ENCODE data around the gene SAT1. TPM values are rescaled to one million over a fixed set of nuclear protein-coding genes. Genes with fewer than 3 reads are reported as not detected.
"Not testable (repeated sequence)": the region's sequence is repeated elsewhere in the genome, so short reads cannot be mapped to it uniquely, and the experiment has no call there.

Gene SAT1
- 100 to 1,000 TPM; 362 to 368 TPM for total RNA-seq
- total RNA-seq = 91.7 to 459 reads per million in 2 donors

DNA sequence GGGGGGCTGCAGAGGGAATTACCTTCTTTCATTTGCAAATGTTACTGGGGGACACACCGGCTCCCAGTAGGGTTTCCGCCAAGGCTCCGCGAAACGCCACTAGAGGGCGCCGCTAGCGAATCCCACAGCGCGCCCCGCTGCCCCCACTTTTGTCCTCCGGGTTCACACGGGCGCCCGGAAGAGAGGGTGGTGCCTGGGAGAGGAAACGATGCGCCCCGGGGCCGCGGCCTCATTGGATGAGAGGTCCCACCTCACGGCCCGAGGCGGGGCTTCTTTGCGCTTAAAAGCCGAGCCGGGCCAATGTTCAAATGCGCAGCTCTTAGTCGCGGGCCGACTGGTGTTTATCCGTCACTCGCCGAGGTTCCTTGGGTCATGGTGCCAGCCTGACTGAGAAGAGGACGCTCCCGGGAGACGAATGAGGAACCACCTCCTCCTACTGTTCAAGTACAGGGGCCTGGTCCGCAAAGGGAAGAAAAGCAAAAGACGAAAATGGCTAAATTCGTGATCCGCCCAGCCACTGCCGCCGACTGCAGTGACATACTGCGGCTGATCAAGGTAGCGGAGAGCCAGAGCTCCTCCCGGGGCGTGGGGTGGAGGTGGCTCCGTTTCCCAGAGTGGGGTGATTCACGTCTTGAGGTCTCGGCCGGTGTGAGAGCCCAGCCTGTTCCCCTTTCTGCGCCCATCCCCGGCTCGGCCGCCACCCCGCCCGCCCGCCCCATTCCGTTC, at the start of gene SAT1:
Gene SAT1 (plus strand): TSS at position 311 of the 726 bp plus-strand sequence. CDS start 179 bp downstream, at position 490.
- H3K36me3 Mint-ChIP-seq (ENCODE audit: low read depth) = no peaks in the 10 kb centered on the region

DNA sequence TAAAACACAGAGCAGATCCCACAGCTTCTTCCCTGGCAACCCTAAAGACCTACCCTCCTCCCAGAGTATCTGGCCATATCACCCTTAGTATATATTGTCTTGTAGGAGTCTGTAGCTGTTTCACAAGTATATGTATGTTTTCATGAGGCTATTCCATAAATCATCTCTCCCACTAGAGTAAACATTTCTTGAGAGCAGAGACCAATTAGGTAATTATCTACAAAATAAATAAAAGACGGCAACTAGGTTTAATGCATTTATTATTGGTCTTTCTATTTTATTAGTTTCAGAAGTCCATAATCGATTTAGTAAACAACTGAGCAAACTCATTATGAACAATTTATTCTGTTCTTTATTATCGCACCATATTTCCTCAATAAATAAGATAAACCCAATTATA, 46.9 kb upstream of the SAT1 start:
- Mint-ChIP-seq H3K27ac (no peak overlapping the region), H3K27me3 (no peaks in the 10 kb centered on the region), H3K4me1 (peaks cover 6% of the 10 kb centered on the region), H3K4me3 (no peak overlapping the region), H3K36me3 (ENCODE audit: low read depth) (peaks cover 3% of the 10 kb centered on the region)
- ATAC-seq = no peak
- no peaks in the 10 kb centered on the region for H3K9me3 ChIP-seq (ENCODE audit: control insufficient read depth, low read length, poor library complexity, severe bottlenecking)
- no peak for DNase-seq

More for the DNA sequence above, at the start of gene SAT1:
- Mint-ChIP-seq H3K27ac (peak within 1 kb of the TSS; percentile 94), H3K27me3 (no peaks in the 10 kb centered on the region), H3K4me1 (peaks cover 23% of the 10 kb centered on the region), H3K4me3 (peak within 1 kb of the TSS; percentile 93)
- DNase-seq (peak; percentile 86 to 90 (median 87)), ATAC-seq (peak; percentile 90)
- no peaks in the 10 kb centered on the region for H3K9me3 ChIP-seq (ENCODE audit: control insufficient read depth, low read length, poor library complexity, severe bottlenecking)

DNA sequence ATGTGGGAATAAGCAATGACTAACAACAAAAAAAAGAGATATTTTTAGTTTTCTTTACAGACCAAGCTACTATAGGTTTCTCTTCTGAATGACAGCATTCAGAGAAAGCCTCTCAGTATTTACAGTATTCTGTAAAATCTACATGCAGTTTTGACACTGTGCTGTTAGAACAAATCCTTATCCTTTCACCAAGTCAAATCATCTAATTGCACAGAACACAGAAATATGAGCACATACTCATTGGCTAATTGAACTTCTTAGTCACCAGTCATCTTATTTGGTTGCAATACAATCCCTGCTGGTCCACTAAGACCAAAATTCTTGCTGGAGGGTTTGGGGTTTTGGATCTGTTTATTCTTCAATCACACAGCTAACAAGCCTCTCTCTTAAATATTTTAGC, 45.6 kb upstream of the SAT1 start:
- ATAC-seq = no peak
- Mint-ChIP-seq H3K36me3 (ENCODE audit: low read depth) (peaks cover 3% of the 10 kb centered on the region), H3K4me1 (peaks cover 17% of the 10 kb centered on the region)

DNA sequence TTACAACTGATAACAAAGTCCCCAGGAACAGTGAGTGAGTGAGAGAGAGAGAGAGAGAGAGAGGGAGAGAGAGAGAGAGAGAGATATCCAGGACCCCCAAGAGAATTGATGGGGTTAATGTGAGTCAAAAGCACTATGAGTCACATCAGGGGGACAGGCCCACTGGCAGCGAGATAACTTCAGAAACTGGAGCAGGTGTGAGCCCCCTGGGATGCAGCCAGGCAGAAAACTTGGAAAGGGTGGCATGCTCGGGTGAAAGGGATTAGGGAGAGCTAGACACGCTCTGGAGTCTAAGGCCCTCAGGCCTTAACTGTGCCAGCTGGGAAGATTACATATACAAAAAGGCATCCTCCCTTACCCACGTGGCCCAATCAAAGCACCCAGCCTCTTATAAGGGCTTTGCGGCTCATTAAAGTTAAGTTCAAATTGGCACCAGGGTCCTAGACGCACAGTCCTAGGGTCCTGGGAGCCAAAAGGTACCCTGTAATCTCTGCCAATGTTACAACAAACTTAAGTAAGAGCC, 40.7 kb upstream of the SAT1 start:
- H3K27me3 Mint-ChIP-seq = no peaks in the 10 kb centered on the region
- no peak for DNase-seq
- H3K4me1 Mint-ChIP-seq = peaks cover 21% of the 10 kb centered on the region
- H3K27ac Mint-ChIP-seq = peak overlapping the region; percentile 87
- H3K4me3 Mint-ChIP-seq = peak overlapping the region; percentile 88
- no peaks in the 10 kb centered on the region for H3K36me3 Mint-ChIP-seq (ENCODE audit: low read depth)
- peak; percentile 19 for ATAC-seq
- no peaks in the 10 kb centered on the region for H3K9me3 ChIP-seq (ENCODE audit: control insufficient read depth, low read length, poor library complexity, severe bottlenecking)

More for the DNA sequence above, 45.6 kb upstream of the SAT1 start:
- Mint-ChIP-seq H3K4me3 (no peak overlapping the region), H3K27ac (no peak overlapping the region), H3K27me3 (no peaks in the 10 kb centered on the region)
- no peaks in the 10 kb centered on the region for H3K9me3 ChIP-seq (ENCODE audit: control insufficient read depth, low read length, poor library complexity, severe bottlenecking)
- DNase-seq = no peak

DNA sequence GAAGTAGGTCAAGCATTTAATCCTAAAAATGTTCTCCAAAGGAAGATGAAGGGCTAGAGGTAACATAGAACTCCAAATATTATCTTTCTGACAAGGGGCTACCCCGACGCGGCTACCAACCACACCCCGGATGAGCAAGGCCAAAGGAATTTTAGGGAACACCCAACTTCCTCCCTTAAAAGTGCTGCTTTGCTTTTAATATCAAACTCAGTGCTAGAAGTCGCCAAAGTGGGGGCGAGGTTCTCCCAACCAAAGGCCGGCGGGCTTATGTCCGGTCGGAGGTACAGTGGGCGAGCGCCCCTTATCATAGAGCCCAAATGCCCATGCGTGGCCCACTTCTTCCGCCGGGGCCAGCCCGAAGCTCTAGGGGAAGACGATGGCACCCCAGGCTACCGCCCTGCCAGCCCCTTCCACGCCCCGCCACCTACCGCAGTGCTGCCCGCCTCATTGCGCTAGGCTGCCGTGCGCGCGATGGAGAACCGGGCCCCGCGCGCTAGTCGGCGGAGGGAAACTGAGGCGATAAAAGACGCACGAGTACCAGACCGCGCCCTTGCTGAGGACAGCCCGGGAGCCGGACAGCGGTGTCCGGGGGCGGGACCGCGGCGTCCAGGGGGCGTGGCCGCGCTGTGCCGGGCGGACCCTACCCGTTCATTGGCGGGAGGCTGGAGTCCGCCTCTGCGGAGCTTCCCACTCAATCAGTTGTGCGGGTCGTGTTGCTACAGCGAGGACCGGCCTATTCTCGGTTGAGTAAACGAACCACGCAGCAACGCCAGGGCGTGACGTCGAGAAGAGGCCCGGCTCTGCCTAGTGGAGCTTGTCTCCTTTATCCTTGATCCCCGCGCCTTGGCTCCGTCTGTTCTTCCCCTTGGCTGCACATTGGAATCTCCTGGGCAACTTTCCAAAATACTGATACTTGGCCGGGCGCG, 40.0 kb upstream of the SAT1 start, which contains the start of gene ACOT9:
Gene ACOT9 (minus strand): TSS at position 580 of the 926 bp plus-strand sequence. CDS start 132 bp downstream, at position 448.
- peak; percentile 89 for ATAC-seq
- H3K36me3 Mint-ChIP-seq (ENCODE audit: low read depth) = no peaks in the 10 kb centered on the region
- peaks cover 21% of the 10 kb centered on the region for H3K4me1 Mint-ChIP-seq
- DNase-seq = peak; percentile 44 to 66 (median 50)
- H3K27ac Mint-ChIP-seq = peak within 1 kb of the TSS; percentile 87
- H3K9me3 ChIP-seq (ENCODE audit: control insufficient read depth, low read length, poor library complexity, severe bottlenecking) = no peaks in the 10 kb centered on the region
- peak within 1 kb of the TSS; percentile 88 for H3K4me3 Mint-ChIP-seq
- no peaks in the 10 kb centered on the region for H3K27me3 Mint-ChIP-seq

DNA sequence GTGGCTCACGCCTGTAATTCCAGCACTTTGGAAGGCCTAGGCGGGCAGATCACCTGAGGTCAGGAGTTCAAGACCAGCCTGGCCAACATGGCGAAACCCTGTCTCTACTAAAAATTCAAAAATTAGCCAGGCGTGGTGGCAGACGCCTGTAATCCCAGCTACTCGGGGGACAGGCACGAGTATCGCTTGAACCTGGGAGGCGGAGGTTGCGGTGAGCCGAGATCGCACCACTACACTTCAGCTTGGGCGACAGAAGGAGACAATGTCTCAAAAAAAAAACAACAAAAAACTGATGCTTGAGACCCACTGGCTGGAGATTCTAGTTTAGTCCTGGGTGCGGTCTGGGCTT, 39.4 kb upstream of the SAT1 start:
- not testable (repeated sequence) for H3K27me3 Mint-ChIP-seq; H3K36me3 Mint-ChIP-seq (ENCODE audit: low read depth); ATAC-seq; DNase-seq; H3K9me3 ChIP-seq (ENCODE audit: control insufficient read depth, low read length, poor library complexity, severe bottlenecking)
- peak overlapping the region; percentile 87 for H3K27ac Mint-ChIP-seq
- peak overlapping the region; percentile 88 for H3K4me3 Mint-ChIP-seq
- H3K4me1 Mint-ChIP-seq = peaks cover 21% of the 10 kb centered on the region

DNA sequence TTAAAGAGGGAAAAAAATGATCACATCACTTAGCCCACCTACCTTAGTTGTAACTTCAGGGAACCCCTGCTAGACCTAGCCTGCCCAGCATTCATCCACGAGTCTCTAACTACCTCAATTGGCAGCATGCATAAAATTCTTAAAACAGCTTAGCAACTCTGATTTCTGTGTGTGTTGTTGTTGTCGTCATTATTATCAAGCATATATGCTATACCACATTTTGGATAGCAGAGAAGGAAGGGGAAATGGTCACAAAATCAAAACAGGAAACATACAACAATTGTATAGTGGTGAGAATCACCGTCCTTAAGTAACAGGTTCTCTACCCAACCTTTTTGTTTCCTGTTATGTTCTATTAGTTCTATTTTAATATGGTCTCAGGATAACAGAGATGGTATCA, 37.2 kb upstream of the SAT1 start:
- H3K4me1 Mint-ChIP-seq = peaks cover 18% of the 10 kb centered on the region
- H3K27ac Mint-ChIP-seq = peak overlapping the region; percentile 75
- peak; percentile 64 for ATAC-seq
- no peak for DNase-seq
- H3K9me3 ChIP-seq (ENCODE audit: control insufficient read depth, low read length, poor library complexity, severe bottlenecking) = no peaks in the 10 kb centered on the region
- no peak overlapping the region for H3K4me3 Mint-ChIP-seq
- no peaks in the 10 kb centered on the region for H3K27me3 Mint-ChIP-seq
- H3K36me3 Mint-ChIP-seq (ENCODE audit: low read depth) = no peaks in the 10 kb centered on the region

DNA sequence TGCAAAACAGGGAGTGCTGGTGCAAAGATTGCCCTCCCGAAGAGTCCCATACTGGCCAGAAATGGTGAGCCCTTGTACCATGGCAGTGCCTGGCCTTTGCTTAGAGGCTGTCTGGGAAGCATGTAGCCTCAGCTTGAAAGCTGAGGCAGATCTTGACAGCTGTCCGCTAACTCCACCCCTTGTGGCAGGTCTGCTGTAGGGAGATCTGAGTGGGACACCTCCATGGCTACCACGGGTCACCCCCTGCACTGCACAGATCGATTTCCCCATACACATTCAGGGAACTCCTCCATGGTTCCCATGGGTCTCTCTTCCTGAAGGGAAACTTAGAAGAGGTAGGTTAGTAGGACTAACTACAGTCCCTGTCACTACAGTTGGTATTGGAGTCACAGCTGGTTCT, 33.8 kb upstream of the SAT1 start:
- no peaks in the 10 kb centered on the region for H3K36me3 Mint-ChIP-seq (ENCODE audit: low read depth)
- no peaks in the 10 kb centered on the region for H3K9me3 ChIP-seq (ENCODE audit: control insufficient read depth, low read length, poor library complexity, severe bottlenecking)
- H3K27me3 Mint-ChIP-seq = no peaks in the 10 kb centered on the region
- no peak for DNase-seq
- no peak overlapping the region for H3K27ac Mint-ChIP-seq
- H3K4me1 Mint-ChIP-seq = peaks cover 8% of the 10 kb centered on the region
- no peak for ATAC-seq
- H3K4me3 Mint-ChIP-seq = no peak overlapping the region

DNA sequence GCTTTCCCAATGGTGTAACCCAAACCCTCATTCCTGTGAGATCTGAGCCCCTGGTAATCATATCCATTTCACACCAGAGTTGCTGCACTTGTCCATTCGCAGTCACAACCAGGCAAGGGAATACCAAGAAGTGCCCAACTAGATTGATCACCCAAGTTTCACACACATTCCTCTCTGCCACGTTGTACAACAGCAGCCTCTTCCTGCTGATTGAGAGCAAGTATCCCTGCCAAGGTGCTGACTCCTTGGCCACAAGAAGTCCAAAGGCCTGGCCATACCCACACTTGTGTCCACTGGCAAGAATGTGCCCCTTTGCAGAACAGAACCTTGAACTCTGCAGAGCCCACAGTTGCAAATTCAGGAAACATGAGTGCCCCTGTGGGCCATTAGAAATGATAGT, 33.4 kb upstream of the SAT1 start:
- ATAC-seq (no peak), DNase-seq (no peak)
- H3K27me3 Mint-ChIP-seq = no peaks in the 10 kb centered on the region
- no peaks in the 10 kb centered on the region for H3K36me3 Mint-ChIP-seq (ENCODE audit: low read depth)
- H3K4me1 Mint-ChIP-seq = peaks cover 8% of the 10 kb centered on the region
- H3K4me3 Mint-ChIP-seq = no peak overlapping the region
- no peaks in the 10 kb centered on the region for H3K9me3 ChIP-seq (ENCODE audit: control insufficient read depth, low read length, poor library complexity, severe bottlenecking)
- no peak overlapping the region for H3K27ac Mint-ChIP-seq

DNA sequence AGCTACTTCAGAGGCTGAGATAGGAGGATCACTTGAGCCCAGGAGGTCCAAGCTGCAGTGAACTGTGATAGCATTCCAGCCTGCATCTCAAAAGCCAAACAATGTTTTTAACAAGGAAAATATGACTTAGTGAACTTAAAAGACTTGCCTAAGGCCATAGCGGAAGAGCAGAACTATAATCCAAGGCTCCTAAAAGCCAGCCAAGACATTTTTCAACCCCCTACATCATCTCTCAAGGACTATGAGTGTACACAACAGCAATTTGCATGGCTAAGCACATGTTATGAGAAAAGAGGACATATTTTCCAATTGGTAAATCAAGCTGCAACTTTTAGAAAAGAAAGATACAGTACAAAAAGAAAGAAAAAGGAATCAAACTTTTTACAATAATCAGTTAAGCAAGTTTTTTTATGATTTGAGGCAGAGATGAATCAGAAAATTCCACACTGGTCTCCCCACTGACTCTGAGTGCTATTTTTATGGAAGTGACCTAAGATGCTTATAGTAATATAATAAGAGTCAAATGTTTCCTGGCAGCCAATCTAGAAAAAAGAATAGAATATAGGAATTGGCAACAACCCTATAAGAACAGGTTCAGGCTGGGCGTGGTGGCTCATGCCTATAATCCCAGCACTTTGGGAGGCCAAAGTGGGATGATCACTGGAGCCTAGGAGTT, 30.1 kb upstream of the SAT1 start:
- DNase-seq = no peak
- no peak overlapping the region for H3K27ac Mint-ChIP-seq
- H3K4me3 Mint-ChIP-seq = no peak overlapping the region
- no peak for ATAC-seq
- no peaks in the 10 kb centered on the region for H3K36me3 Mint-ChIP-seq (ENCODE audit: low read depth)
- no peaks in the 10 kb centered on the region for H3K27me3 Mint-ChIP-seq
- H3K4me1 Mint-ChIP-seq = peaks cover 3% of the 10 kb centered on the region
- H3K9me3 ChIP-seq (ENCODE audit: control insufficient read depth, low read length, poor library complexity, severe bottlenecking) = no peaks in the 10 kb centered on the region

DNA sequence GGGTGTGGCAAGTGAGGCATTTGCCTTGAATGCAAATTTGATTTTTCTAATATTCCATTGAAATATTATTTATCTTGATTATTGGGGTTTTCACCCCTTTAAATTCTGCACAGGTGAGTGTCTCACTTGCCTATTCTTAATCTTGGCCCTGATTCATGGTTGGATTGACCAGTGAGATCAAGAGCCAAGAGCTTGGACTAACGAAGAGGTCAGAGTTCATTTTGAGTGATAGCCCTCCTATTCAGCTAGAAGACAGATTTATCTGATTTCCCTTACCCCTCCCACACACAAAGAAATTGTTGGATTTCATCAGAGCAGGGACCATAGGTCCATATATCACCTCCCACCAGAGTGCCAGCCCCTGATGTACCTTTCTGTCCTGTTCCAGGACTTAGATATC, 28.3 kb upstream of the SAT1 start:
- peaks cover 3% of the 10 kb centered on the region for H3K4me1 Mint-ChIP-seq
- H3K9me3 ChIP-seq (ENCODE audit: control insufficient read depth, low read length, poor library complexity, severe bottlenecking) = no peaks in the 10 kb centered on the region
- H3K27me3 Mint-ChIP-seq = no peaks in the 10 kb centered on the region
- DNase-seq = no peak
- H3K27ac Mint-ChIP-seq = no peak overlapping the region
- H3K36me3 Mint-ChIP-seq (ENCODE audit: low read depth) = no peaks in the 10 kb centered on the region
- no peak overlapping the region for H3K4me3 Mint-ChIP-seq
- no peak for ATAC-seq

DNA sequence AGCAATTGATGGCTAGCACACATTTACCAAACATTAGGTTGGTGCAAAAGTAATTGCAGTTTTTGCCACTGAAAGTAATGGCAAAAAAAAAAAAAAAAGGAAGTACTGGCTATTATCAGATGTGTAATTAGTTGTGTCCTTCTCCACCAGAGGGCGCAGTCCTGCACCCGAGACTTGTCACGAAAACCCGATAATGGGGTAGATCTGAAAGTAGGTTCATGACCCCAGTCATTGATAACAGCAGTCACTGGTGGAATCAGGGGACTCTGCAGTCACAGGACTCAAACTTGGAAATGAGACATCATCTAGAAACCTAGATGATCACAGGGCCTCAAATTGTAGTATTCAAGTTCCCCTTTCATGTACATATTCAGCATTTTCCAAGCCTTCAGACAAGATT, 26.8 kb upstream of the SAT1 start:
- Mint-ChIP-seq H3K4me3 (no peak overlapping the region), H3K27me3 (no peaks in the 10 kb centered on the region), H3K27ac (no peak overlapping the region)

DNA sequence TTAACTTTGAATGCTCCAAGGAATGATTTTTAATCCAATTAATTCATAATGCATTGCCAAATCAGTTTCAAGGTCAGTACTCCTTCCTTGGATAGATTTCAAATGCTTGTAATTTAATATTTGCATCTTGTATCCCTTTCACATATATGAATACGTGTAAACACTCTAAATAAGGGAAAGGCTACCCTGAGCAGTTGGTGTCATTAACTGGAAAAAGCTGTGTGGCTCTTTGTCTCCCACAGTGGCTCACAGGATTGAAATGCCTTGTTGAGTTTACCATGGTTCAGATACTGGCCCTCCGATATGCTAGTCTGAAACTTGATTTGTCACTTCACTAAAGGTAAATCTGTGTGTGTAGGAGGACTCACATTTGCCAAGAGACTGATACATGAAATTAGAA, 23.2 kb upstream of the SAT1 start:
- no peaks in the 10 kb centered on the region for H3K4me1 Mint-ChIP-seq
- no peaks in the 10 kb centered on the region for H3K9me3 ChIP-seq (ENCODE audit: control insufficient read depth, low read length, poor library complexity, severe bottlenecking)
- H3K36me3 Mint-ChIP-seq (ENCODE audit: low read depth) = no peaks in the 10 kb centered on the region
- H3K27me3 Mint-ChIP-seq = no peaks in the 10 kb centered on the region
- no peak for ATAC-seq
- H3K27ac Mint-ChIP-seq = no peak overlapping the region
- DNase-seq = no peak
- H3K4me3 Mint-ChIP-seq = no peak overlapping the region

More for the DNA sequence above, 26.8 kb upstream of the SAT1 start:
- no peaks in the 10 kb centered on the region for H3K9me3 ChIP-seq (ENCODE audit: control insufficient read depth, low read length, poor library complexity, severe bottlenecking)
- H3K4me1 Mint-ChIP-seq = peaks cover 3% of the 10 kb centered on the region
- no peaks in the 10 kb centered on the region for H3K36me3 Mint-ChIP-seq (ENCODE audit: low read depth)
- ATAC-seq (peak; percentile 72), DNase-seq (peak; percentile 19 to 41 (median 23))
